DMS114 treated with DMSO at 0.1 percent for 48 hours (cell line): ENCODE data around the gene MGAT4A.

Source experiments
- DNase-seq: peaks from one replicate; lab custom pipeline; 2025; ENCODE audit not compliant: unreplicated experiment; lab: John Stamatoyannopoulos, UW

Gene MGAT4A

DNA sequence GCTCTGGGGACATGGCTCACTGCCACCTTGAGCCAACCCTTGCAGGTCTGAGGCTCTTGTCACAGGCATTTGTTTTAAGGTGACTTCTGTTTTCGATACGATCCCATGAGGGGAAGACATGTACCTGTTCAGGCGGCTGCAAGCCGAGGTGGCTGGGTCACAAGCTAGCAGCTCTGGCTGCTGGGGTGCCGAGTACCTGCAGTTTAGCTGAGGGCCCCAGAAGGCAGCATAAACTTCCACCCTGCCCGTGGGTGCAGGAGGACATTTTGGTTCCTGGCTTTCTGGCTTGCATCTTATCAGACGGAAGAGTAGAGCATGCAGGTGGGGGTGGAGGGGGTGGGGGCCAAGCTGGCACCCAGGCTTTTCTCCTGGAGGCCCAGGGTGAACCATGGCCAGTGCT lies 151.0 kb downstream of the MGAT4A start:
- DNase-seq = no peak

DNA sequence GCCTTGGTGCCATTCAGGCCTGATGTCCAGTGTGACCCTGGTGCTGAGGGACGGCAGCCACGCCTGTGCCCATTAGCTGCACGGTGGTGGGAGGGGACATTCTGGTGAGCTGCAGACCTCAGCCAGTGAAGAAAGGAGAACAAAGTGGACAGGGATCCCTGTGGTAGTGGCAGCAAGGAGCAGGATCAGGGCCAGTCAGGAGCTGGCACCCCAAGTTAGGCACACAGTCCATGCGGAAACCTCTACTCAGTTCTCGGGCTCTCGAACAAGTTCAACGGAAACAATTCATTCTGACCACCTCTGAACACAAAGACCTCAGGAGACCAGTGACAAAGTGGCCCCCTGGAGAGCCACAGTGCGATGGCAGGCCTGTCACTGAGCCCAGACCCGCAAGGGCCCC lies 152.7 kb downstream of the MGAT4A start:
- DNase-seq = no peak

DNA sequence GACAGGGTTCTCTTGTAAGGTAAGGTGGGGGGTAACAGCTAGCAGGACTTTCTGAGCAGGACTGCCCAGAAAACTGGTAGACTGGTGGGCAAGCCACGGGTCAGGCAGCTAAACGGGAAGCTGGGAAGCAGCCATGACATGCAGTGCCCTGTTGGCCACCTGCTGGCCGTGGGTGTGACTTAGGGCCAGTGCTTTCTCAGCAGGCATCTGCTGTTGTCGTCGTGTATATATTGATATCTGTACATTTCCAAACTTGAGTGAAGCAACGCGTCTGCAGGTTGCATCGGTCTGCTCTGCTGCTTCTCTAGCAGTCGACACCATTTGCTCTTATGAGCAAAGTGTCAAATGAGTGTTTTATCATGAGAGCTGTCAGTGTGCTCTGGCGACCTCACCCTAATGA lies 153.6 kb downstream of the MGAT4A start:
- no peak for DNase-seq

DNA sequence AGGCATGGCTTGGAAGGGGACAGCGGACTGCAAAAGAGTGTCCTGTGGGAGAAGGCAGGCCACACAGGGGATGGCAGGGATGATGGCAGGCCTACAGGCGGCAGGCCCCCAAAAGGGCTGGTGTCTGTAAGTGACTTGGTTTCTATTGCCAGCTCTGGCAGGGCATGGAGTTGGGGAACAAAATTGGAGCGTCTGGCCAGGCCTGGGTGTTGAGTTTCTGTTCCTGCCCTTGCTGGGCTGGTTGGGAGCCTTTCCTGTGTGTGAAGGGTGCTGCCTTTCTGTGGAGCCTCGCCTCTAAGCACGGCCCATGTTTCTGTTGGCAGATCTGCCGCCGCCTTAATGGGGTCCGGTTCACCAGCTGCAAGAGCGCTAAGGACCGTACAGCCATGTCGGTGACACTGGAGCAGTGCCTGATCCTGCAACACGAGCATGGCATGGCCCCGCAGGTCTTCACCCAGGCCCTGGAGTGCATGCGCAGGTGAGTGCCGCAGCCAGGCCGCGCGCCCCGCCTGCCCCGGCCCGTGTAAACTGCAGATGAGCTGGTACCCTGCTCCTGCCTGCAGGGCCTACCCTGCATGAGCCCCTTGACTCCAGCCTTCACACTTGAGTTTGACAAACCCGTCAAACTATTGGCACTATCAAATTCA lies 154.1 kb downstream of the MGAT4A start:
- no peak for DNase-seq

DNA sequence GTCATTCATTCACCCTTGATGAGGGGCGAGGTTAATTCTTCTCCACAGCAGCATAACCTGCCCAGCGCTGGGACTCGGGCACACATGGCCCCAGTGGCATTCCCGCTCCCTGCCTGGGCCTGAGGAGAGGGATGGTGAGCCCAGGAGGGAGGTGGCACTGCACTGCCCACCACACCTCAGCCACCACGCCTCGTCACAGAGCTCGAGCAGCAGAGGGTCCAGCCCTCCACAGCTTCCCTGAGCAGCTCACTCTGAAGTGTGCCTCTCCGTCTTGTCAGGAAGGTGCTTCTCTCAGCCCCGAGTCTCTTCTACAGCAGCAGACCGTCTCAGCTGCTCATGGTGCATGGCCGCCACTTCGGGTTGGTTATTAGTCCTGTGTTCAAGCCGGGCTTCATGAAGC lies 157.5 kb downstream of the MGAT4A start:
- DNase-seq = no peak

DNA sequence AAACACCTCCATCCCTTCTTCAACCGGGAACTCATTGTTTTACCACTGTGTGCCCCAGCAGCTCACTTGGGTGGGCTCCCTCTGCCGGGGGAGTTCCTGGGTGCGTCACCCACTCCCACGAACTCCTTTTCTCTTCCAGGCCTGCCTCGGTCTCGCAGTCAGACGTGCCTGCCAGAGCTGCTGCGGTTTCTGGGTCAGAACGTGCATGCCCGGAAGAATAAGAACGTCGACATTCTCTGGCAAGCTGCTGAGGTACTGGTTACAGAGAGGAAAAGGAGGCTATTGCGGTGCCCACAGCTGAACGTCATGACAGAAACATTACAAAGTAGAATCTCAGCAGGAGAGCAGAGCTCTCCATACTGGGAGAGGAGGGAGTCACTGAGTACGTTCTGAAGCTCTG lies 158.3 kb downstream of the MGAT4A start:
- no peak for DNase-seq

DNA sequence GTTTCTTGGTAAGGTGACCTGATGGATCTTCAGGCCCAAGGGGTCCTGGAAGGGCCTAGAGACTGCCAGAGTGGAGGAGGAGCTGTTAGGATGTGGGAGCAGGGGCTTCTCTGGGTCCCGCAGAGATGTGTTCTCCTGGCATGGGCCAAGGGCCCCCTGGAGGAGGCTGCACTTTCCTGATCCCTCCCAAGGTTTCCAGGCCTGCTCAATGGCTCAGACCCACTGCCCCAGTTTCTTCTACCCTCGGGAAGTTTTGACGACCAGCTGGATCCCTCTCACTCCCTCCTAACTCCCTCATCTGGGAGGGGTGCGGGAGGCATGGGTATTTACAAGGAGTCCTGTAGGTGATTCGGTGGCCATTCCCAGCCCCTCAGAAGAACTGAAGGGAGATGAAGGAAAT lies 158.7 kb downstream of the MGAT4A start:
- DNase-seq = no peak

DNA sequence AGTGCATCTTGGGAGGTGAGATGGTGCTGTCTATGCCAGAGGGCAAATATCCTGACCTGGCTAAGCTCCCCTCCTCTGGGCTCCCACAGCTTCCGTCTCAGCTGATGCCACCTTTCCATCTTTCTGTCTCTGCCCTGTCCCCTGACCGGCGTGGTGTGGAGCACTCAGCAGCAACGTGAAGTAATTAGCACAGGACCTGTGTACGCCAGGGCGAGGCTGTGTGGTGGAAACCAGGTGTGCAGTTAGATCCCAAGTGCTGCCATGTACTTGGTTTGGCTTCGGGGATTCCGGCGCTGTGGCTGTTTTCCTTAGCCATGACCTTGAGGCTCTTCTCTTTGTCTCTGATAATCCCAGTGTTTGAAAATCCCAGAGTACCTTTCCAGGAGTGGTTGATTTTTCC lies 159.1 kb downstream of the MGAT4A start:
- DNase-seq = no peak

DNA sequence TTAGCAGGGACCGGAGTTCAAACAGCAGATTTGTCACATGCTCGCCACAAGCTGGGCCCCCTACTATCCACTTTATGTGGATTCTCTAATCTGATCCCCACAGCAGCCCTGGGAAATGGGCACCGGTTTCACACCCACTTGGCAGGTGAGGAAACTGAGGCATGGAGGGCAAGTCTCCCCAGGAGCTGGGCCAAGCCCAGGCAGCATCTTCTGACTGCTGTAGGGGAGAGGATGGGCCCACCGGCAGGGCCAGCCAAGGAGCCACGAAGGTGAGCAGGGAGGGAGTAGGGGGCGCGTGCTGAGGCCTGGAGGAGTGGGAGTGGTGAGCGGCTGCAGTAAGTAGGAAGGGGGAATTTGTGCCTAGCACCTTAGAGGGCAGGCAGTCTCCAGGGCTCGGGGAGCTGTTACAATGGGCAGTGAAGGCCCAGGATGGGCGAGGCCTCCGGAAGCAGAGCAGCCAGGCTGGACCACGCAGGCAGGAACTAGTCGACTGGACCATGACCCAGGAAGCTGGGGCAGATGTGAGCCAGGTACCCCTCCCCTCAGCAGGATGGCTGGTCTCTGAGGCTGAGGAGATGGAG lies 159.7 kb downstream of the MGAT4A start:
- DNase-seq = no peak

DNA sequence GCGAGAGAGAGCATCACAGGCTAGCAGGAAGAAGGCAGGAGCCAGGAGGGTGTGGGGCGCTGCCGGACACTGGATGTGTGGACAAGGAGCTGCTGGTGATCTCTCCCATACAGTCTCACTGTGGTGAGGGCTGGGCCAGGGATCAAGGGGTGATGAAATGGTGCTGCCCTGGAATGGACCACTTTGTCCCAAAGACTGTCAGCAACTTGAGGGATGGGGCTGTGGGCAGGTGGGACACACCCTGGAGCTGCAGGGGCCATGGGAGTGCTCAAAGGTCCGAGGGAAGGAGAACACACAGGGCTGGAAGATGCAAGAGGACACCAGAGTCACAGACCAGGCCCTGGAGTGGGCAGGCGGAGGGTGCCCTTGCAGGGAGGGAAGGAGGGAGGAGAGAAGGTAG lies 160.6 kb downstream of the MGAT4A start:
- DNase-seq = no peak

DNA sequence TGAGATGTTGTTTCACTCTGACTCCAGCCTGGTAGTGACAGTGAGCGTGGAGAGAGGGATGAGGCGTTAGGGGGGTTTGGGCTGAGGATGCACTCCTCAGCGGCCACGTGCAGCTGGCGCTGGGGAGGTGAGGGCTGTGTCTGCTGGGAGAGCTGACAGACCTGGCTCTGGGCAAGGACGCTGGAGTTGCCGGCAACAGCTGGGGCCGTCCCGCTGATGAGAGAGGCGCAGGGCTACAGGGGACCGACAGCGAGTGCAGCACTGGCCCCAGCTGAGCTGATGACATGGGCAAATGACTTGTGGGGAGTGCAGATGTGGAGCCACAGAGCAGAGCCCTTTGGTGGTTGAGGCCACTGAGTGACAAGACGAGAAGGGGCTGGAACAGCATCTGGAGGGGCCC lies 161.0 kb downstream of the MGAT4A start:
- no peak for DNase-seq

DNA sequence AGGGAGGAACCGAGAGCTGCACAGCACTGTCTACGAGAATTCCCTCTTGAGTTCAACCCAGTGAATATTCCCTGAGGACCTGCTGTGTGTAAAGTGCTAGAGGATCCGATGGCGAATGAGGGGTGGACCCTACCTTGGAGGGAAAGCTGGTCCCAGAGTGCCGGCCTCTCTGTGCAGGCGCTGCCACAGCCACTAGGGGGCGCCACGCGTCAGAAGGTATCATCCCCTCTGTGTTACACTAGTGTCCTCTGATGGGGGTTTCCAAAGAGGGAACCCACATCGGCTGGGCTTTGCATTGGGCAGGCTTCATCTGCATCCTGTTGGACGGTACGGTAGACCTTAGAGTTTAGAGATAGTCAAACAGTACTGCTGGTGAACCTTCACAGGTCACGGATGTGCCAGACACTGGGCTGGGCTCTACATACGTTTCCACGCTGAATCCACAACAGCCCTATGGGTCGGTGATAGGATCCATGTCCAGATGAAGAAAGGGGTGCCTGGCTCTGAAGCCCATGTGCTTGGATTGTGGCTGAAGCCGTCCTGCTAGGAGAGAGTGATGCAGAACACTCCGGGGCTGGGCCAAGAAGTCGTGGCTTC lies 161.6 kb downstream of the MGAT4A start:
- DNase-seq = no peak
